Spleen (tissue), 11 donors: ENCODE results near the gene INPP4B. TPM values are rescaled to one million over a fixed set of nuclear protein-coding genes. Genes with fewer than 3 reads are reported as not detected.

Experiments used
- DNase-seq: peaks from one replicate; pipeline ENCODE4 v3.0.0-alpha.2; 2020
- H3K27ac ChIP-seq, 8 donors: fragments of 200-600 bp; sonication (generic) in 7 of 8; 1 replicate in 4 of 8; 2 replicates in 4 of 8; pipeline versions ENCODE4 v1.5.0 to v1.8.0; 2016 to 2021; ENCODE audit warnings: inconsistent platforms in 4 of 8, mild to moderate bottlenecking in 4 of 8, moderate library complexity in 1 of 8
- H3K27me3 ChIP-seq, 7 donors: fragments of 200-600 bp; sonication (generic) in 6 of 7; replicated peaks in 1 of 7; 1 replicate in 4 of 7; 2 replicates in 3 of 7; pipeline versions ENCODE4 v1.5.0 to v1.8.0; 2016 to 2021; ENCODE audit warnings: inconsistent platforms in 3 of 7, mild to moderate bottlenecking in 1 of 7
- H3K36me3 ChIP-seq, 6 donors: fragments of 200-600 bp; sonication (generic) in 5 of 6; 1 replicate in 4 of 6; 2 replicates in 2 of 6; pipeline versions ENCODE4 v1.5.0 to v1.8.0; 2016 to 2021; ENCODE audit warnings: inconsistent platforms in 2 of 6
- H3K4me1 ChIP-seq, 6 donors: fragments of 200-600 bp; sonication (generic) in 5 of 6; 1 replicate in 3 of 6; 2 replicates in 3 of 6; pipeline versions ENCODE4 v1.5.0 to v1.8.0; 2016 to 2021; ENCODE audit warnings: inconsistent platforms in 3 of 6
- H3K4me3 ChIP-seq, 8 donors: fragments of 200-600 bp; sonication (generic) in 7 of 8; 1 replicate in 4 of 8; 2 replicates in 4 of 8; pipeline versions ENCODE4 v1.5.0 to v1.8.0; 2016 to 2021; ENCODE audit warnings: inconsistent platforms in 4 of 8, mild to moderate bottlenecking in 4 of 8, moderate library complexity in 2 of 8
- H3K9me3 ChIP-seq, 8 donors: fragments of 200-600 bp; sonication (generic) in 7 of 8; 1 replicate in 4 of 8; 2 replicates in 4 of 8; pipeline versions ENCODE4 v1.5.0 to v1.8.0; 2016 to 2021; ENCODE audit warnings: inconsistent platforms in 4 of 8
- POLR2A ChIP-seq, 3 donors: fragments of 450-650 bp; IDR thresholded peaks; one replicate each; pipeline ENCODE4 v1.5.1; 2017; ENCODE audit warnings: antibody characterized with exemption in 3 of 3, mild to moderate bottlenecking in 1 of 3
- POLR2AphosphoS5 ChIP-seq, 3 donors: sonication (generic); formaldehyde crosslinking; IDR thresholded peaks; one replicate each; pipeline ENCODE4 v1.5.1; 2017; ENCODE audit warnings: antibody characterized with exemption in 3 of 3
- WGBS, 5 donors: extraction: QIAGEN DNeasy Blood & Tissue Kit in 3 of 5; methylation state at CpG; one replicate each; pipeline versions ENCODE4 v1.1.5 to v1.1.7; 2013 to 2018; 5-methylcytosine and 5-hydroxymethylcytosine counted together
- intact Hi-C: fragments of 100-400 bp; cut with DNase I; formaldehyde crosslinking; loops from one replicate; pipeline ENCODE4 v1.15.0; 2023; ENCODE audit warnings: low total_unique reads
- polyA plus RNA-seq, 3 donors: library from polyadenylated mRNA; stranded (reverse); fragments of 200-250 nt; gene quantifications; one replicate each; pipeline ENCODE4 v1.2.1, GENCODE V29; 2013
- total RNA-seq, 7 donors: library from RNA; depleted of rRNA in 3 of 7; stranded (reverse); fragments of >200 nt in 3 of 7; fragmentation: NEBNext Ultra II Directional in 4 of 7; extraction: Animal tissue kit (Norgen Biotek cat#: 25700) in 4 of 7; gene quantifications; one replicate each; pipeline versions ENCODE4 v1.1.0 to v1.2.1, GENCODE V29; 2016 to 2021
- TF ChIP-seq, protein P1 (sequence below), 11 experiments: fragments of 200-600 bp in 7 of 11; fragments of 450-650 bp in 4 of 11; sonication (generic) in 4 of 11; IDR thresholded peaks in 8 of 11; conservative IDR thresholded peaks in 3 of 11; 1 replicate in 7 of 11; 2 replicates in 4 of 11; pipeline versions ENCODE4 v1.4.0 to v1.8.0; 2016 to 2021; ENCODE audit warnings: antibody characterized with exemption in 11 of 11, inconsistent platforms in 4 of 11, mild to moderate bottlenecking in 1 of 11
- donor health status: healthy with polysubstance abuse.
- donor health status: DM: no; HTN: no; CAD: no; lungs with moderate emphysema.
- donor health status: DM: no; HTN: no; CAD: no.
- donor health status: Bipolar disorder and iron deficiency.
- donor health status: healthy.
- donor health status: DM: no; HTN: no; CAD: no.
- donor health status: DM: yes; HTN: yes; CAD: no.

Gene INPP4B
- total and polyA plus RNA-seq, 10 donors = 0.78 to 31.6 (median 26.8) TPM

DNA sequence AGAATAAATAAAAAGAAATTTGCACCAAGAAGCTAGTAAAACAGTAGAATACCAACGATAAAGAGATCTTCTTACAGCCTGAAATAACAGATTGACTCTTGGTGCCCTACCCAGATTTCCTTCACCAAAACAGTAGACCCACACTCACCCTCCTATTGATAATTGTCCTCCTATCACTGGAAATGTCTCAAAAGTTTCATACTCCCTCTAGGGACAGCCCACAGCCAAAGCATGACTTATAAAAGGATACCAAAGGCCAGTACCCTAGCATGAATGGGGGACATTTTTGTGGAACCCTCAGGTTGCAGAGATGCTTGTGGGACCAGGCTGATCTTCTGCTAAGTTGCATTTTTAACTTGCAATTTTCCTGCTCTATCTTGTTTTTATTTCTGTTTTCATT is 104.1 kb downstream of the INPP4B start:
- no peak for TF ChIP-seq POLR2A (IDR thresholded peaks at IDR 0.05)
- TF ChIP-seq, protein P1, sequence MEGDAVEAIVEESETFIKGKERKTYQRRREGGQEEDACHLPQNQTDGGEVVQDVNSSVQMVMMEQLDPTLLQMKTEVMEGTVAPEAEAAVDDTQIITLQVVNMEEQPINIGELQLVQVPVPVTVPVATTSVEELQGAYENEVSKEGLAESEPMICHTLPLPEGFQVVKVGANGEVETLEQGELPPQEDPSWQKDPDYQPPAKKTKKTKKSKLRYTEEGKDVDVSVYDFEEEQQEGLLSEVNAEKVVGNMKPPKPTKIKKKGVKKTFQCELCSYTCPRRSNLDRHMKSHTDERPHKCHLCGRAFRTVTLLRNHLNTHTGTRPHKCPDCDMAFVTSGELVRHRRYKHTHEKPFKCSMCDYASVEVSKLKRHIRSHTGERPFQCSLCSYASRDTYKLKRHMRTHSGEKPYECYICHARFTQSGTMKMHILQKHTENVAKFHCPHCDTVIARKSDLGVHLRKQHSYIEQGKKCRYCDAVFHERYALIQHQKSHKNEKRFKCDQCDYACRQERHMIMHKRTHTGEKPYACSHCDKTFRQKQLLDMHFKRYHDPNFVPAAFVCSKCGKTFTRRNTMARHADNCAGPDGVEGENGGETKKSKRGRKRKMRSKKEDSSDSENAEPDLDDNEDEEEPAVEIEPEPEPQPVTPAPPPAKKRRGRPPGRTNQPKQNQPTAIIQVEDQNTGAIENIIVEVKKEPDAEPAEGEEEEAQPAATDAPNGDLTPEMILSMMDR (IDR thresholded peaks at IDR 0.05 in 8 of 11, conservative IDR thresholded peaks at IDR 0.05 in 3 of 11) = no peak
- no peaks in the 10 kb centered on the region for H3K36me3 ChIP-seq
- H3K27me3 ChIP-seq = no peaks in the 10 kb centered on the region
- 78 to 89% (median 83%) methylated on average over 1 of the region's 1 CpG for WGBS, 5 donors
- no peak for DNase-seq
- no peaks in the 10 kb centered on the region for H3K4me1 ChIP-seq
- intact Hi-C loops = no loop called here
- peaks cover 0 to 34% (median 22%) of the 10 kb centered on the region in 8 donors for H3K9me3 ChIP-seq
- H3K27ac ChIP-seq = no peak overlapping the region
- H3K4me3 ChIP-seq = no peak overlapping the region

DNA sequence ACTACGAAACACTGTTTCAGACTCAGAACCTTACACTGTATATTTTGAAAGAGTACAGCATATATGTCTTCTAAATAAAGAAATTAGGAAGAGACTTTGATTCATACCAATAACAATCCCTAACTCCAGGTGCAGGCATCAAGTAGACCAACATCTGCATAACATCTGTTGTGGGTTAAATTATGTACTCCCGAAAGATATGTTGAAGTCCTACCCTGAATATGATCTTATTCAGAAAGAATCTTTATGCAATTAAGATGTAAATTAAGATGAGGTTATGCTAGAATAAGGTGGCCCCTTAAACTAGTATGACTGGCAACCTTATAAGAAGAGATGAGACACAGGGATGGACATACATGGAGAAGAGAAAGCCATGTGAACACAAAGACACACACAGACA is 117.9 kb downstream of the INPP4B start:
- no peak for DNase-seq
- no peaks in the 10 kb centered on the region for H3K36me3 ChIP-seq
- no peak overlapping the region for H3K4me3 ChIP-seq
- intact Hi-C loops = loop anchor here (5.0 kb wide), 1 partner anchor 376 kb away; no protein-coding TSS in a partner anchor
- TF ChIP-seq POLR2A (IDR thresholded peaks at IDR 0.05) (no peak), POLR2AphosphoS5 (IDR thresholded peaks at IDR 0.05) (no peak)
- TF ChIP-seq, protein P1 (IDR thresholded peaks at IDR 0.05 in 8 of 11, conservative IDR thresholded peaks at IDR 0.05 in 3 of 11) = no peak
- H3K27me3 ChIP-seq = no peaks in the 10 kb centered on the region
- H3K4me1 ChIP-seq = no peaks in the 10 kb centered on the region
- 83 to 91% (median 85%) methylated on average over 2 of the region's 2 CpGs for WGBS, 5 donors
- no peak overlapping the region for H3K27ac ChIP-seq
- H3K9me3 ChIP-seq = no peaks in the 10 kb centered on the region

DNA sequence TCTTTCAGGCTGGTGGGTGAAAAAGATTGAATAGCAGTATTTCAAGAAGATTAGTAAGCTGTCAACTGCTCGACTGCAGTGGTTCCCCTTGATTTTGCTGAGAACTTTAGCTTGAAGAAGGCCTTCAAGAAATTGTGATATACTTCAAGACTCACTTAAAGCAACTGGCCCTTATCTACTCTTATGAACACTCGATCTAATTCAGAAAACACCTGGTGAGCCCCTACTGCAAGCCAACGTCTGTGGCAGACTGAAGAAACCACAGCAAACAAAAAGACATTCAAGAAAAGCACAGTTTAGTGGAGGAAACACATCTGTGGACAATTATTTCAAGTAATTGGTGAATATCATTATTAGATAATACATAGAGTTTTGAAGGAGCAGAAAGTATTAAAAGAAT is 119.0 kb downstream of the INPP4B start:
- no peaks in the 10 kb centered on the region for H3K9me3 ChIP-seq
- no peaks in the 10 kb centered on the region for H3K36me3 ChIP-seq
- H3K4me3 ChIP-seq = no peak overlapping the region
- no peaks in the 10 kb centered on the region for H3K27me3 ChIP-seq
- TF ChIP-seq POLR2A (IDR thresholded peaks at IDR 0.05) (no peak), POLR2AphosphoS5 (IDR thresholded peaks at IDR 0.05) (no peak)
- TF ChIP-seq, protein P1 (IDR thresholded peaks at IDR 0.05 in 8 of 11, conservative IDR thresholded peaks at IDR 0.05 in 3 of 11) = no peak
- no peaks in the 10 kb centered on the region for H3K4me1 ChIP-seq
- no peak for DNase-seq
- intact Hi-C loops = loop anchor here (5.0 kb wide), 1 partner anchor 375 kb away; no protein-coding TSS in a partner anchor
- H3K27ac ChIP-seq = no peak overlapping the region
- 31 to 43% (median 33%) methylated on average over 3 of the region's 3 CpGs for WGBS, 5 donors

DNA sequence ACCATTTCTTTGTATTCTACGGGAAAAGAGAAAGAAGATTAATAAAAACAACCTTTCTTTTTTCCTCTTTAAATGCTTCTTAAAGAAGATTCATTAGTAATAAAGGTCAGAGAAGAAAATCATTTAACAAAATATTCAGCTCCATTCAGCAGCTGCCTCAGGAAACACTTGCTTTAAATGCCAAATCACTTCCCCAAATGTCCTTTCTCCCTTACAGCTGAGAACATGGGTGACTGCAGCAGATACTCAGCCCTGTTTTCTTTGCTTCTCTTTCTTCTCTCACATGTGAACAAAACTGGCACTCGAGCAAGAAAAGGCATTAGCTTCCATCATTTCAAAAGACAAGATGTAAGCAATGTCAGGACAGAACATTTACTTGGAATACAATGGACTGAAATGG is 120.2 kb downstream of the INPP4B start:
- Histone ChIP-seq H3K9me3 (no peaks in the 10 kb centered on the region), H3K36me3 (no peaks in the 10 kb centered on the region), H3K4me1 (no peaks in the 10 kb centered on the region), H3K4me3 (no peak overlapping the region), H3K27ac (no peak overlapping the region), H3K27me3 (no peaks in the 10 kb centered on the region)
- no peak for TF ChIP-seq POLR2AphosphoS5 (IDR thresholded peaks at IDR 0.05)
- TF ChIP-seq POLR2A (IDR thresholded peaks at IDR 0.05) = no peak
- TF ChIP-seq, protein P1 (IDR thresholded peaks at IDR 0.05 in 8 of 11, conservative IDR thresholded peaks at IDR 0.05 in 3 of 11) = no peak
- intact Hi-C loops = loop anchor here (5.0 kb wide), 1 partner anchor 374 kb away; no protein-coding TSS in a partner anchor
- WGBS, 5 donors = 57 to 69% (median 66%) methylated on average over 2 of the region's 2 CpGs
- DNase-seq = no peak
